SK-N-SH treated with all-trans-retinoic acid at 6 μM for 48 hours (cell line): ENCODE data around the gene CCR6.

Source experiments
- ATAC-seq: fragments of 200-7000 bp; cut with Tn5 transposase; 3 replicates; pipeline ENCODE4 v1.9.1; 2020; ENCODE audit warnings: mild to moderate bottlenecking, moderate library complexity
- ARNTL ChIP-seq: fragments of 450-650 bp; formaldehyde crosslinking; IDR thresholded peaks from 2 replicates; pipeline ENCODE4 v1.5.0; 2020; ENCODE audit warnings: low read depth, mild to moderate bottlenecking, moderate library complexity, borderline replicate concordance
- CREB5 ChIP-seq: fragments of 250-450 bp; sonication (Bioruptor Pico); IDR thresholded peaks from 2 replicates; pipeline ENCODE4 v1.5.1; 2020; ENCODE audit warnings: low read depth, mild to moderate bottlenecking, moderate library complexity
- CSRNP3 ChIP-seq: fragments of 250-450 bp; sonication (Bioruptor Pico); IDR thresholded peaks from 2 replicates; pipeline ENCODE4 v1.5.1; 2021; ENCODE audit warnings: mild to moderate bottlenecking, moderate library complexity
- ESRRG ChIP-seq: fragments of 250-450 bp; sonication (Bioruptor Pico); IDR thresholded peaks from 2 replicates; pipeline ENCODE4 v1.6.1; 2021; ENCODE audit warnings: mild to moderate bottlenecking
- GLIS3 ChIP-seq: fragments of 250-450 bp; sonication (Bioruptor Pico); IDR thresholded peaks from 2 replicates; pipeline ENCODE4 v1.5.0; 2020; ENCODE audit warnings: mild to moderate bottlenecking, moderate library complexity
- ISL1 ChIP-seq: fragments of 250-450 bp; sonication (Bioruptor Pico); IDR thresholded peaks from 2 replicates; pipeline ENCODE4 v2.1.2; 2022; ENCODE audit warnings: mild to moderate bottlenecking, moderate library complexity
- OSR1 ChIP-seq: fragments of 250-450 bp; sonication (Bioruptor Pico); IDR thresholded peaks from 2 replicates; pipeline ENCODE4 v1.8.0; 2022; ENCODE audit warnings: moderate library complexity, mild to moderate bottlenecking, inconsistent platforms
- PATZ1 ChIP-seq: fragments of 250-450 bp; sonication (Bioruptor Pico); IDR thresholded peaks from 2 replicates; pipeline ENCODE4 v1.8.0; 2020; ENCODE audit warnings: mild to moderate bottlenecking, moderate library complexity, borderline replicate concordance
- POU6F1 ChIP-seq: fragments of 250-450 bp; sonication (Bioruptor Pico); IDR thresholded peaks from 2 replicates; pipeline ENCODE4 v1.8.0; 2021; ENCODE audit warnings: low read depth, mild to moderate bottlenecking, moderate library complexity, borderline replicate concordance
- PPARA ChIP-seq: fragments of 250-450 bp; sonication (Bioruptor Pico); IDR thresholded peaks from 2 replicates; pipeline ENCODE4 v1.5.0; 2020; ENCODE audit warnings: mild to moderate bottlenecking, borderline replicate concordance
- RARB ChIP-seq: fragments of 250-450 bp; sonication (Bioruptor Pico); IDR thresholded peaks from 2 replicates; pipeline ENCODE4 v1.8.0; 2021; ENCODE audit warnings: mild to moderate bottlenecking, moderate library complexity
- SNAI2 ChIP-seq: fragments of 250-450 bp; sonication (Bioruptor Pico); IDR thresholded peaks from 2 replicates; pipeline ENCODE4 v1.5.0; 2020; ENCODE audit warnings: mild to moderate bottlenecking, moderate library complexity
- TCF4 ChIP-seq: fragments of 250-450 bp; sonication (Bioruptor Pico); IDR thresholded peaks from 2 replicates; pipeline ENCODE4 v1.8.0; 2021; ENCODE audit warnings: mild to moderate bottlenecking, moderate library complexity, borderline replicate concordance
- TOX ChIP-seq: fragments of 250-450 bp; sonication (Bioruptor Pico); IDR thresholded peaks from 2 replicates; pipeline ENCODE4 v1.8.0; 2021; ENCODE audit warnings: mild to moderate bottlenecking, moderate library complexity, borderline replicate concordance
- TSHZ2 ChIP-seq: fragments of 250-450 bp; sonication (Bioruptor Pico); IDR thresholded peaks from 2 replicates; pipeline ENCODE4 v1.5.0; 2020; ENCODE audit warnings: mild to moderate bottlenecking, moderate library complexity
- ZC3H10 ChIP-seq: fragments of 250-450 bp; sonication (Bioruptor Pico); IDR thresholded peaks from 2 replicates; pipeline ENCODE4 v1.5.1; 2021; ENCODE audit warnings: mild to moderate bottlenecking, moderate library complexity
- ZFP3 ChIP-seq: fragments of 250-450 bp; sonication (Bioruptor Pico); IDR thresholded peaks from 2 replicates; pipeline ENCODE4 v1.5.0; 2020; ENCODE audit warnings: mild to moderate bottlenecking, moderate library complexity
- ZFP30 ChIP-seq: fragments of 450-650 bp; formaldehyde crosslinking; IDR thresholded peaks from 2 replicates; pipeline ENCODE4 v1.5.0; 2022; ENCODE audit warnings: mild to moderate bottlenecking, moderate library complexity
- ZNF565 ChIP-seq: fragments of 450-650 bp; formaldehyde crosslinking; conservative IDR thresholded peaks from 2 replicates; pipeline ENCODE4 v1.5.0; 2020; ENCODE audit warnings: low read depth, mild to moderate bottlenecking, moderate library complexity

CCR6 gene

GRCh38 chr6:167098825-167099225 lies 24.1 kb upstream of the CCR6 start:
- ATAC-seq = no peak

GRCh38 chr6:167099707-167100106 lies 23.2 kb upstream of the CCR6 start:
- no peak for ATAC-seq

More at GRCh38 chr6:167098825-167099225, 24.1 kb upstream of the CCR6 start:
- TF ChIP-seq TSHZ2 (no peak), ZC3H10 (CRISPR knock-in tag) (no peak), CSRNP3 (CRISPR knock-in tag) (no peak), PPARA (CRISPR knock-in tag) (no peak), OSR1 (CRISPR knock-in tag) (no peak), ZFP30 (CRISPR knock-in tag) (no peak), POU6F1 (CRISPR knock-in tag) (no peak), PATZ1 (CRISPR knock-in tag) (no peak), ISL1 (CRISPR knock-in tag) (no peak), ZFP3 (CRISPR knock-in tag) (no peak), RARB (CRISPR knock-in tag) (no peak), GLIS3 (CRISPR knock-in tag) (no peak), TCF4 (CRISPR knock-in tag) (no peak), ESRRG (CRISPR knock-in tag) (no peak), ARNTL (CRISPR knock-in tag) (no peak), SNAI2 (CRISPR knock-in tag) (no peak), ZNF565 (CRISPR knock-in tag) (no peak)
- TF ChIP-seq, all 23 proteins: peak for 0

More at GRCh38 chr6:167099707-167100106, 23.2 kb upstream of the CCR6 start:
- TF ChIP-seq POU6F1 (CRISPR knock-in tag) (no peak), CREB5 (CRISPR knock-in tag) (no peak), TOX (CRISPR knock-in tag) (no peak), ZC3H10 (CRISPR knock-in tag) (no peak)
